Retinal pigment epithelial cell (primary cell): ENCODE results near the gene OOSP2.

ENCODE experiments used
- DNase-seq: peaks from one replicate; pipeline ENCODE4 v3.0.0-alpha.2; 2010; ENCODE audit warnings: low read depth
- H3K4me3 ChIP-seq: 2 replicates; pipeline ENCODE4 v1.5.1; 2011; ENCODE audit warnings: mild to moderate bottlenecking, low read length, control low read depth, moderate library complexity
- CTCF ChIP-seq: conservative IDR thresholded peaks from 2 replicates; pipeline ENCODE4 v1.5.1; 2011; ENCODE audit warnings: low read depth, low read length, control low read depth, inconsistent platforms

The OOSP2 gene

GRCh38 chr11:60040109-60040508, at the start of gene OOSP2:
Gene OOSP2 (plus strand): TSS chr11:60040409. CDS start chr11:60040460, 51 bp downstream.
- no peak within 1 kb of the TSS for H3K4me3 ChIP-seq
- no peak for DNase-seq
- TF ChIP-seq CTCF, result no peak

- DNase-seq, result no peak
- no peak for TF ChIP-seq CTCF
- H3K4me3 ChIP-seq, result no peak overlapping the region
These were observed 49.8 kb upstream of the OOSP2 start for GRCh38 chr11:59990421-59990820.

GRCh38 chr11:59992425-59992824, 47.8 kb upstream of the OOSP2 start:
- no peak for DNase-seq
- no peak for TF ChIP-seq CTCF
- H3K4me3 ChIP-seq, result no peak overlapping the region

GRCh38 chr11:59997800-59998199, 42.4 kb upstream of the OOSP2 start:
- no peak for DNase-seq
- TF ChIP-seq CTCF, result no peak
- H3K4me3 ChIP-seq, result no peak overlapping the region

GRCh38 chr11:59999691-60000090, 40.5 kb upstream of the OOSP2 start:
- TF ChIP-seq CTCF, result no peak
- no peak overlapping the region for H3K4me3 ChIP-seq
- no peak for DNase-seq

- no peak overlapping the region for H3K4me3 ChIP-seq
- TF ChIP-seq CTCF, result no peak
These were observed 36.5 kb upstream of the OOSP2 start for GRCh38 chr11:60003729-60004128.

GRCh38 chr11:60005360-60005759, 34.8 kb upstream of the OOSP2 start:
- TF ChIP-seq CTCF, result no peak
- no peak for DNase-seq

More at GRCh38 chr11:60003729-60004128, 36.5 kb upstream of the OOSP2 start:
- no peak for DNase-seq

More at GRCh38 chr11:60005360-60005759, 34.8 kb upstream of the OOSP2 start:
- no peak overlapping the region for H3K4me3 ChIP-seq
